DOHH2 (cell line): ENCODE data around the gene TBC1D14.

ENCODE experiments used
- EZH2phosphoT487 ChIP-seq: fragments of 200-600 bp; sonication (generic); IDR thresholded peaks from 2 replicates; pipeline ENCODE4 v1.6.1; 2017; ENCODE audit warnings: borderline replicate concordance, mild to moderate bottlenecking, antibody characterized with exemption, low read length, moderate library complexity, mixed read lengths
- TF ChIP-seq, protein P1 (sequence below): fragments of 200-600 bp; sonication (generic); IDR thresholded peaks from one replicate; pipeline ENCODE4 v1.5.1; 2014; ENCODE audit warnings: antibody characterized with exemption, mild to moderate bottlenecking, low read depth, low read length; ENCODE audit not compliant: poor library complexity, severe bottlenecking

GRCh38 chr4:7073526-7074390, 164.1 kb downstream of the TBC1D14 start:
- TF ChIP-seq, protein P1, sequence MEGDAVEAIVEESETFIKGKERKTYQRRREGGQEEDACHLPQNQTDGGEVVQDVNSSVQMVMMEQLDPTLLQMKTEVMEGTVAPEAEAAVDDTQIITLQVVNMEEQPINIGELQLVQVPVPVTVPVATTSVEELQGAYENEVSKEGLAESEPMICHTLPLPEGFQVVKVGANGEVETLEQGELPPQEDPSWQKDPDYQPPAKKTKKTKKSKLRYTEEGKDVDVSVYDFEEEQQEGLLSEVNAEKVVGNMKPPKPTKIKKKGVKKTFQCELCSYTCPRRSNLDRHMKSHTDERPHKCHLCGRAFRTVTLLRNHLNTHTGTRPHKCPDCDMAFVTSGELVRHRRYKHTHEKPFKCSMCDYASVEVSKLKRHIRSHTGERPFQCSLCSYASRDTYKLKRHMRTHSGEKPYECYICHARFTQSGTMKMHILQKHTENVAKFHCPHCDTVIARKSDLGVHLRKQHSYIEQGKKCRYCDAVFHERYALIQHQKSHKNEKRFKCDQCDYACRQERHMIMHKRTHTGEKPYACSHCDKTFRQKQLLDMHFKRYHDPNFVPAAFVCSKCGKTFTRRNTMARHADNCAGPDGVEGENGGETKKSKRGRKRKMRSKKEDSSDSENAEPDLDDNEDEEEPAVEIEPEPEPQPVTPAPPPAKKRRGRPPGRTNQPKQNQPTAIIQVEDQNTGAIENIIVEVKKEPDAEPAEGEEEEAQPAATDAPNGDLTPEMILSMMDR: no peak
- no peak for TF ChIP-seq EZH2phosphoT487
